Fibroblast of the aortic adventitia (primary cell): Measurements from ENCODE around the gene PARP4. TPM values are rescaled to one million over a fixed set of nuclear protein-coding genes. Genes with fewer than 3 reads are reported as not detected.
"Not testable (repeated sequence)": the region's sequence is repeated elsewhere in the genome, so short reads cannot be mapped to it uniquely, and the experiment has no call there.

Experiments
- DNase-seq: peaks from one replicate; pipeline ENCODE4 v3.0.0-alpha.2; 2010; ENCODE audit warnings: low read depth
- H3K4me3 ChIP-seq: 2 replicates; pipeline ENCODE4 v1.5.1; 2011; ENCODE audit warnings: low read depth, mild to moderate bottlenecking, control low read depth, low read length, moderate library complexity
- total RNA-seq: library from RNA; depleted of rRNA; stranded (reverse); fragments of >200 nt; gene quantifications from 2 replicates; pipeline ENCODE4 v1.2.3, GENCODE V29; 2012; ENCODE audit warnings: low replicate concordance
- TF ChIP-seq, protein P1 (sequence below): IDR thresholded peaks from 2 replicates; pipeline ENCODE4 v1.5.1; 2011; ENCODE audit warnings: mild to moderate bottlenecking, low read length, control low read depth, inconsistent platforms; ENCODE audit not compliant: insufficient read depth

PARP4 gene
- total RNA-seq, 1 donor: 109 TPM

- no peak for DNase-seq
- TF ChIP-seq, protein P1, sequence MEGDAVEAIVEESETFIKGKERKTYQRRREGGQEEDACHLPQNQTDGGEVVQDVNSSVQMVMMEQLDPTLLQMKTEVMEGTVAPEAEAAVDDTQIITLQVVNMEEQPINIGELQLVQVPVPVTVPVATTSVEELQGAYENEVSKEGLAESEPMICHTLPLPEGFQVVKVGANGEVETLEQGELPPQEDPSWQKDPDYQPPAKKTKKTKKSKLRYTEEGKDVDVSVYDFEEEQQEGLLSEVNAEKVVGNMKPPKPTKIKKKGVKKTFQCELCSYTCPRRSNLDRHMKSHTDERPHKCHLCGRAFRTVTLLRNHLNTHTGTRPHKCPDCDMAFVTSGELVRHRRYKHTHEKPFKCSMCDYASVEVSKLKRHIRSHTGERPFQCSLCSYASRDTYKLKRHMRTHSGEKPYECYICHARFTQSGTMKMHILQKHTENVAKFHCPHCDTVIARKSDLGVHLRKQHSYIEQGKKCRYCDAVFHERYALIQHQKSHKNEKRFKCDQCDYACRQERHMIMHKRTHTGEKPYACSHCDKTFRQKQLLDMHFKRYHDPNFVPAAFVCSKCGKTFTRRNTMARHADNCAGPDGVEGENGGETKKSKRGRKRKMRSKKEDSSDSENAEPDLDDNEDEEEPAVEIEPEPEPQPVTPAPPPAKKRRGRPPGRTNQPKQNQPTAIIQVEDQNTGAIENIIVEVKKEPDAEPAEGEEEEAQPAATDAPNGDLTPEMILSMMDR: no peak
Measured at GRCh38 chr13:24511816-24512196, 772 bp downstream of the PARP4 start.

GRCh38 chr13:24511019-24511815 is 1.4 kb downstream of the PARP4 start:
- peak overlapping the region; percentile 97 for H3K4me3 ChIP-seq
- DNase-seq: peak; percentile 78
- TF ChIP-seq, protein P1: no peak

More at GRCh38 chr13:24511816-24512196, 772 bp downstream of the PARP4 start:
- H3K4me3 ChIP-seq: peak overlapping the region; percentile 97

GRCh38 chr13:24506698-24507335 is 5.8 kb downstream of the PARP4 start:
- no peak for DNase-seq
- H3K4me3 ChIP-seq: no peak overlapping the region
- TF ChIP-seq, protein P1: no peak

DNA sequence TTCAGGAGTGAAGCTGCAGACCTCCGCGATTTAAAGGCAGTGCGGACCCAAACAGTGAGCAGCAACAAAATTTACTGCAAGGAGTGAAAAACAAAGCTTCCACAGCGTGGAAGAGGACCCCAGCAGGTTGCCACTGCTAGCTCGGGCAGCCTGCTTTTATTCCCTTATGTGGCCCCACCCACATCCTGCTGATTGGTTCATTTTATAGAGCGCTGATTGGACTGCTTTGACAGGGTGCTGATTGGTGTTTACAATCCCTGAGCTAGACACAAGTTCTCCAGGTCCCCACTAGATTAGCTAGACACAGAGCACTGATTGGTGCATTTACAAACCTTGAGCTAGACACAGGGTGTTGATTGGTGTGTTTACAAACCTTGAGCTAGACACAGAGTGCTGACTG is 6.3 kb downstream of the PARP4 start:
- not testable (repeated sequence) for DNase-seq, H3K4me3 ChIP-seq

DNA sequence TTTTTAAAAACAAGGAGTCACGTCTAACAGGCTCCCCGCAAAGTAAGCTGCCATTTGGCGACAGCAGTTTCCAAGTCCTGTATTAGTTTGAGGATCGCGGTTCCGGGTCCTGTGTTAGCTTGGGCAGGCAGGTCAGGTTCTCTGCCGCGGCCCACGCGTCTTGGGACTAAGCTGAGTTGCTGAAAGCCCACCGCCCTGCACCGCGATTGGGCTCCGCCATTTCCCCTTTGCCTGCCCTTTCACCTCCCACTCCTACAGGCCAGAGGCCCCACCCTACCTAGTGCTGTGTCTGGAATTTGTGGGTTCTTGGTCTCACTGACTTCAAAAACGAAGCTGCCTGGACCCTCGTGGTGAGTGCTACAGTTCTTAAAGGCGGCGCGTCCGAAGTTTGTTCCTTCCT is 6.8 kb downstream of the PARP4 start:
- no peak for DNase-seq
- TF ChIP-seq, protein P1: no peak
- no peak overlapping the region for H3K4me3 ChIP-seq

DNA sequence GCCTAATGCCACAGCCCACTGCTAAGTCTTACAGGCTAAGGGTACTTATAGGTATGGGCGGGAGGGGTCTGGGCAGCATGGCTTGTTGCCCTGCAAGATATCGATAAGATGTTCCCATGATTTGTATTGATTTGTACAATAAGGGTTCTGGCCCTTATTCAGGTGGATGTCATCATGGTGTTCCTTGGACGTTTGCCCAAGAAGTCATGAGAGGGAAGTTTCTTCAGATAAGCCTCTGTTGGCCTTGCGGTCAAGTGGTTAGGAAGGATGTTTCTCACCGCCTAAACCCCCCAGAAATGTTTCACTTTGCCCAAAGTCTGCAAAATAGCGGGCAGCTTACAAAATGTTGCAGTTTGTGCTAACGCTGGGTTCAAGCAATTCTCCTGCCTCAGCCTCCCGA is 7.3 kb downstream of the PARP4 start:
- TF ChIP-seq, protein P1: no peak
- no peak for DNase-seq
- H3K4me3 ChIP-seq: no peak overlapping the region

GRCh38 chr13:24503379-24503696 is 9.2 kb downstream of the PARP4 start:
- no peak overlapping the region for H3K4me3 ChIP-seq
- no peak for DNase-seq
- TF ChIP-seq, protein P1: no peak
